WTC11 (cell line): Measurements from ENCODE around the gene BEND3. TPM values are rescaled to one million over a fixed set of nuclear protein-coding genes. Genes with fewer than 3 reads are reported as not detected.

Experiments
- ATAC-seq: fragments of 200-7000 bp; cut with Tn5 transposase; 2 replicates; pipeline ENCODE4 v1.10.0; 2021; ENCODE audit warnings: mild to moderate bottlenecking, moderate library complexity
- CTCF ChIA-PET: fragments of 300-600 bp; sonication (Branson Sonifier 250); formaldehyde crosslinking; loops from one replicate; lab custom pipeline; 2021; ENCODE audit warnings: antibody characterized with exemption; lab: Charles Lee
- POLR2A ChIA-PET: fragments of 350-600 bp; sonication (Branson Sonifier 250); formaldehyde crosslinking; loops from one replicate; lab custom pipeline; 2021; ENCODE audit warnings: antibody characterized with exemption; lab: Charles Lee
- DNase-seq: peaks from one replicate; pipeline ENCODE4 v3.0.0; 2021; ENCODE audit warnings: low spot score
- H3K27ac Mint-ChIP-seq: 2 replicates; pipeline ENCODE4 v1.8.0; 2021; ENCODE audit warnings: mixed read lengths
- H3K27me3 Mint-ChIP-seq: 2 replicates; pipeline ENCODE4 v1.8.0; 2021; ENCODE audit warnings: low read depth, mild to moderate bottlenecking, moderate library complexity, mixed read lengths
- H3K36me3 Mint-ChIP-seq: 2 replicates; pipeline ENCODE4 v1.8.0; 2021; ENCODE audit warnings: mixed read lengths
- H3K4me1 Mint-ChIP-seq: 2 replicates; pipeline ENCODE4 v1.8.0; 2022; ENCODE audit warnings: mixed read lengths
- H3K4me3 Mint-ChIP-seq: 2 replicates; pipeline ENCODE4 v1.8.0; 2021; ENCODE audit warnings: mild to moderate bottlenecking, moderate library complexity, mixed read lengths
- H3K9me3 Mint-ChIP-seq: 2 replicates; pipeline ENCODE4 v1.8.0; 2021; ENCODE audit warnings: mixed read lengths
- ATF3 ChIP-seq: sonication (generic); formaldehyde crosslinking; conservative IDR thresholded peaks from 2 replicates; pipeline ENCODE4 v1.8.1; 2022; ENCODE audit warnings: mild to moderate bottlenecking, missing genetic modification reagents
- E2F5 ChIP-seq: sonication (generic); formaldehyde crosslinking; IDR thresholded peaks from 2 replicates; pipeline ENCODE4 v1.8.1; 2022; ENCODE audit warnings: mild to moderate bottlenecking, moderate library complexity, missing genetic modification reagents
- ERG ChIP-seq: fragments of 250-450 bp; sonication (Bioruptor Pico); IDR thresholded peaks from 2 replicates; pipeline ENCODE4 v1.8.0; 2021; ENCODE audit warnings: mild to moderate bottlenecking
- FOXP1 ChIP-seq: sonication (generic); formaldehyde crosslinking; IDR thresholded peaks from 2 replicates; pipeline ENCODE4 v1.8.0; 2022; ENCODE audit warnings: missing genetic modification reagents, mild to moderate bottlenecking, moderate library complexity, borderline replicate concordance
- GABPB1 ChIP-seq: sonication (generic); formaldehyde crosslinking; IDR thresholded peaks from 2 replicates; pipeline ENCODE4 v1.8.1; 2023; ENCODE audit warnings: mild to moderate bottlenecking, missing genetic modification reagents
- GRHL2 ChIP-seq: fragments of 250-450 bp; sonication (Bioruptor Pico); IDR thresholded peaks from 2 replicates; pipeline ENCODE4 v1.8.0; 2022; ENCODE audit warnings: mild to moderate bottlenecking, moderate library complexity; ENCODE audit not compliant: insufficient replicate concordance, severe bottlenecking
- KAT7 ChIP-seq: sonication (generic); formaldehyde crosslinking; IDR thresholded peaks from 2 replicates; pipeline ENCODE4 v1.8.1; 2023; ENCODE audit warnings: missing genetic modification reagents, mild to moderate bottlenecking, borderline replicate concordance
- MLX ChIP-seq: sonication (generic); formaldehyde crosslinking; IDR thresholded peaks from 2 replicates; pipeline ENCODE4 v1.8.1; 2023; ENCODE audit warnings: mild to moderate bottlenecking, missing genetic modification reagents, moderate library complexity
- MXD4 ChIP-seq: fragments of 250-450 bp; sonication (Bioruptor Pico); IDR thresholded peaks from 2 replicates; pipeline ENCODE4 v1.8.0; 2021; ENCODE audit warnings: mild to moderate bottlenecking, moderate library complexity, borderline replicate concordance
- STAT6 ChIP-seq: sonication (generic); formaldehyde crosslinking; conservative IDR thresholded peaks from 2 replicates; pipeline ENCODE4 v1.8.1; 2023; ENCODE audit warnings: mild to moderate bottlenecking, low read depth, missing genetic modification reagents, moderate library complexity
- ZNF138 ChIP-seq: sonication (generic); formaldehyde crosslinking; conservative IDR thresholded peaks from 2 replicates; pipeline ENCODE4 v1.8.1; 2022; ENCODE audit warnings: mild to moderate bottlenecking, moderate library complexity, missing genetic modification reagents
- ZNF263 ChIP-seq: sonication (generic); formaldehyde crosslinking; IDR thresholded peaks from 2 replicates; pipeline ENCODE4 v1.8.1; 2022; ENCODE audit warnings: low read depth, mild to moderate bottlenecking, moderate library complexity, missing genetic modification reagents
- ZNF281 ChIP-seq: sonication (generic); formaldehyde crosslinking; IDR thresholded peaks from 2 replicates; pipeline ENCODE4 v1.8.0; 2023; ENCODE audit warnings: mild to moderate bottlenecking, missing genetic modification reagents
- ZNF532 ChIP-seq: fragments of 250-450 bp; sonication (Bioruptor Pico); IDR thresholded peaks from 2 replicates; pipeline ENCODE4 v1.9.0; 2021; ENCODE audit warnings: mild to moderate bottlenecking, borderline replicate concordance
- total RNA-seq: library from RNA; stranded (reverse); gene quantifications from 3 replicates; pipeline ENCODE4 v1.2.3, GENCODE V29; 2021

The BEND3 gene
- total RNA-seq, 1 experiment from 2014 or later = 25.4 TPM

- Mint-ChIP-seq H3K4me3 (no peak overlapping the region), H3K27me3 (no peaks in the 10 kb centered on the region), H3K27ac (no peak overlapping the region), H3K36me3 (0 out of 2 replicates have a peak, but pooled peaks cover 6% of the 10 kb centered on the region), H3K4me1 (peaks cover 49% of the 10 kb centered on the region), H3K9me3 (no peaks in the 10 kb centered on the region)
- POLR2A ChIA-PET = no interaction called here
- no peak for TF ChIP-seq GABPB1 (CRISPR knock-in tag)
- TF ChIP-seq MLX (CRISPR knock-in tag) = no peak
- TF ChIP-seq ERG (CRISPR knock-in tag) = no peak
- DNase-seq = no peak
- CTCF ChIA-PET = interaction anchor here (0.6 to 1.5 kb wide), 5 partner anchors 8 to 700 kb away, joined by 3 to 4 read pairs (median 4); partner anchors contain the start of genes BEND3 and CRYBG1
- no peak for ATAC-seq
Observed at GRCh38 chr6:107060704-107061103, 54.6 kb downstream of the BEND3 start.

GRCh38 chr6:107059606-107060005 lies 55.7 kb downstream of the BEND3 start:
- Mint-ChIP-seq H3K36me3 (0 out of 2 replicates have a peak, but pooled peaks cover 4% of the 10 kb centered on the region), H3K27me3 (no peaks in the 10 kb centered on the region), H3K9me3 (no peaks in the 10 kb centered on the region), H3K27ac (peak overlapping the region; percentile 32; the same call in 1 of the 2 replicates), H3K4me3 (no peak overlapping the region), H3K4me1 (peaks cover 38% of the 10 kb centered on the region)
- POLR2A ChIA-PET = interaction anchor here (0.6 to 0.7 kb wide), 4 partner anchors 38 to 1119 kb away, joined by 3 to 4 read pairs (median 4); no protein-coding TSS in a partner anchor
- no peak for ATAC-seq
- TF ChIP-seq MXD4 (CRISPR knock-in tag) = no peak
- TF ChIP-seq ZNF263 (CRISPR knock-in tag) = no peak
- TF ChIP-seq KAT7 (CRISPR knock-in tag) = no peak
- no peak for TF ChIP-seq GRHL2 (CRISPR knock-in tag)
- TF ChIP-seq E2F5 = no peak
- TF ChIP-seq ZNF138 = no peak
- TF ChIP-seq ATF3 = no peak
- CTCF ChIA-PET = interaction anchor here (1.5 kb wide), 1 partner anchor 25 kb away, joined by 4 read pairs; no protein-coding TSS in a partner anchor
- DNase-seq = no peak

- no peaks in the 10 kb centered on the region for H3K9me3 Mint-ChIP-seq
- ChIA-PET POLR2A (no interaction called here), CTCF (no interaction called here)
- peaks cover 32% of the 10 kb centered on the region for H3K4me1 Mint-ChIP-seq
- TF ChIP-seq ZNF532 (CRISPR knock-in tag) = no peak
- TF ChIP-seq STAT6 (CRISPR knock-in tag) = no peak
- TF ChIP-seq ZNF281 = no peak
- no peak for TF ChIP-seq FOXP1 (CRISPR knock-in tag)
- no peak for TF ChIP-seq GRHL2 (CRISPR knock-in tag)
- TF ChIP-seq, all 79 proteins: peak for 0
- Mint-ChIP-seq H3K27me3 (no peaks in the 10 kb centered on the region), H3K4me3 (no peak overlapping the region), H3K27ac (no peak overlapping the region), H3K36me3 (no peaks in the 10 kb centered on the region)
- ATAC-seq (no peak), DNase-seq (no peak)
Observed at GRCh38 chr6:107057679-107058078, 57.6 kb downstream of the BEND3 start.
